Measurements from ENCODE around the gene C10orf53. TPM values are rescaled to one million over a fixed set of nuclear protein-coding genes. Genes with fewer than 3 reads are reported as not detected.

The C10orf53 gene
- total RNA-seq, 1 experiment from 2014 or later = not detected

DNA sequence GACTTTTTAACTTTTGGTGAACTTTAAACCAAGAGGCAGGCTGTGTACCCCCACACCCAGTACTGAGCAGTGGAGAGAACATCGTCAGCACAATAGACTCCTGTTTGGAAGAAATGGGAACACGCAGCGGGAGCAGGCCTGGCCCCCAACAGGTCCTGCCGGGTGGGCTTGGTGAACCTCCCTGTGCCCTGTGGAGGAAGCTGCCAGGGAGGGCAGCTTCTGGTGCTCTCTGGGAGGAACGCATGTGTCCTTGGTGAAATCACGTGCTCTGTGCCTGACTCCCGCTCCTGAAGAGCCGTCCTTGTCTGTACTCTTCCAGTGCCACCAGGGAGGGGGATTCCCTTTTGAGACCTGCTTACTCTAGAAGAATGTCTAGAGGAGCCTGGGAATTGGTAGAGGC lies 34.0 kb upstream of the C10orf53 start:
- Histone ChIP-seq H2AFZ (ENCODE audit: low read length) (no peak overlapping the region), H2BK15ac (ENCODE audit: low read depth, low read length) (no peak overlapping the region), H3K4me1 (ENCODE audit: insufficient read depth, low read length) (no peaks in the 10 kb centered on the region), H3K4ac (ENCODE audit: low read depth, low read length) (no peak overlapping the region), H3K9me3 (ENCODE audit: control insufficient read depth, low read depth, low read length) (no peaks in the 10 kb centered on the region), H2AK5ac (ENCODE audit: insufficient read length, low read length) (no peak overlapping the region), H3K23me2 (ENCODE audit: insufficient read length, low read depth, low read length, poor library complexity, severe bottlenecking) (no peaks in the 10 kb centered on the region), H3K27ac (ENCODE audit: insufficient read length, low read depth, low read length) (no peak overlapping the region), H3T11ph (ENCODE audit: low read length) (no peak overlapping the region), H3K56ac (ENCODE audit: insufficient read length, low read depth, low read length) (no peak overlapping the region), H4K20me1 (ENCODE audit: control insufficient read depth, insufficient read depth, insufficient read length) (no peaks in the 10 kb centered on the region), H2BK5ac (ENCODE audit: insufficient read length, low read length) (no peak overlapping the region), H3K79me1 (ENCODE audit: insufficient read depth, low read depth, low read length, poor library complexity, severe bottlenecking) (no peaks in the 10 kb centered on the region), H3K79me2 (ENCODE audit: insufficient read depth, low read length) (no peaks in the 10 kb centered on the region), H3K4me2 (ENCODE audit: insufficient read depth, insufficient read length, low read length) (no peak overlapping the region), H4K5ac (ENCODE audit: insufficient read length, low read depth, low read length) (no peak overlapping the region), H4K91ac (ENCODE audit: insufficient read length, low read depth, low read length) (no peak overlapping the region), H4K8ac (replicated peaks; ENCODE audit: insufficient read length, low read depth, low read length) (no peak overlapping the region), H2BK120ac (ENCODE audit: low read depth, low read length, poor library complexity, severe bottlenecking) (no peak overlapping the region), H2BK20ac (ENCODE audit: low read depth, low read length, poor library complexity, severe bottlenecking) (no peak overlapping the region), H3K27me3 (ENCODE audit: insufficient read depth, low read length) (no peaks in the 10 kb centered on the region; the same call in 1 of the 2 replicates), H3K9ac (ENCODE audit: extremely low read depth, insufficient read length, low read length) (no peak overlapping the region), H2BK12ac (ENCODE audit: insufficient read length, low read depth, low read length) (no peak overlapping the region), H3K14ac (ENCODE audit: insufficient read depth, low read length) (no peak overlapping the region), H3K23ac (ENCODE audit: insufficient read length, low read depth, low read length) (no peak overlapping the region), H3K18ac (ENCODE audit: insufficient read length, low read depth, low read length) (no peak overlapping the region)
- no peaks in the 10 kb centered on the region for H3K9me3 Mint-ChIP-seq
- H3K4me1 Mint-ChIP-seq = peaks cover 1 to 11% of the 10 kb centered on the region in 2 experiments
- H3K27ac Mint-ChIP-seq = no peak overlapping the region
- H3K36me3 Mint-ChIP-seq (ENCODE audit: insufficient read depth in 1 of 3, low read depth in 3 of 3) = no peaks in the 10 kb centered on the region
- H3K27me3 Mint-ChIP-seq (ENCODE audit: low read depth) = peaks cover 50% of the 10 kb centered on the region
- TF ChIP-seq, protein P1, sequence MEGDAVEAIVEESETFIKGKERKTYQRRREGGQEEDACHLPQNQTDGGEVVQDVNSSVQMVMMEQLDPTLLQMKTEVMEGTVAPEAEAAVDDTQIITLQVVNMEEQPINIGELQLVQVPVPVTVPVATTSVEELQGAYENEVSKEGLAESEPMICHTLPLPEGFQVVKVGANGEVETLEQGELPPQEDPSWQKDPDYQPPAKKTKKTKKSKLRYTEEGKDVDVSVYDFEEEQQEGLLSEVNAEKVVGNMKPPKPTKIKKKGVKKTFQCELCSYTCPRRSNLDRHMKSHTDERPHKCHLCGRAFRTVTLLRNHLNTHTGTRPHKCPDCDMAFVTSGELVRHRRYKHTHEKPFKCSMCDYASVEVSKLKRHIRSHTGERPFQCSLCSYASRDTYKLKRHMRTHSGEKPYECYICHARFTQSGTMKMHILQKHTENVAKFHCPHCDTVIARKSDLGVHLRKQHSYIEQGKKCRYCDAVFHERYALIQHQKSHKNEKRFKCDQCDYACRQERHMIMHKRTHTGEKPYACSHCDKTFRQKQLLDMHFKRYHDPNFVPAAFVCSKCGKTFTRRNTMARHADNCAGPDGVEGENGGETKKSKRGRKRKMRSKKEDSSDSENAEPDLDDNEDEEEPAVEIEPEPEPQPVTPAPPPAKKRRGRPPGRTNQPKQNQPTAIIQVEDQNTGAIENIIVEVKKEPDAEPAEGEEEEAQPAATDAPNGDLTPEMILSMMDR (conservative IDR thresholded peaks at IDR 0.05) = no peak
- WGBS (ENCODE audit: extremely low coverage, insufficient read length, low lambda C conversion rate) = no CpG with 5 or more reads among the region's 8 CpGs
- H3K4me3 Mint-ChIP-seq = no peak overlapping the region
- DNase-seq = peak; percentile 7
